ENCODE results near the gene PAFAH2. TPM values are rescaled to one million over a fixed set of nuclear protein-coding genes. Genes with fewer than 3 reads are reported as not detected.

The PAFAH2 gene
- total RNA-seq, 2 donors from 2014 or later = 11.6 to 13.3 TPM

GRCh38 chr1:25914074-25914995 lies 83.5 kb downstream of the PAFAH2 start:
- Mint-ChIP-seq H3K4me1 (peaks cover 12% of the 10 kb centered on the region), H3K36me3 (ENCODE audit: low read depth) (no peaks in the 10 kb centered on the region), H3K27me3 (ENCODE audit: insufficient read depth) (peaks cover 1% of the 10 kb centered on the region), H3K27ac (no peak overlapping the region), H3K9me3 (no peaks in the 10 kb centered on the region), H3K4me3 (no peak overlapping the region)
- TF ChIP-seq CTCF (conservative IDR thresholded peaks at IDR 0.05) = no peak
- 90 to 100% methylated on average over 2 to 3 of the region's 3 CpGs for WGBS, 2 experiments (ENCODE audit: insufficient coverage in 1 of 2, insufficient read length in 1 of 2)
- no peak overlapping the region for H3K27ac ChIP-seq (ENCODE audit: low read depth, low read length)
- H3K36me3 ChIP-seq (ENCODE audit: control insufficient read depth, insufficient read depth, low read length) = no peaks in the 10 kb centered on the region
- no peak for DNase-seq
- H3K9me3 ChIP-seq (ENCODE audit: control insufficient read depth, low read length) = peaks cover 7% of the 10 kb centered on the region
- no peaks in the 10 kb centered on the region for H3K27me3 ChIP-seq (ENCODE audit: control insufficient read depth, insufficient read depth, low read length, poor library complexity, severe bottlenecking)
- no peak overlapping the region for H3K9ac ChIP-seq (ENCODE audit: extremely low read depth, low read length, poor library complexity, severe bottlenecking)
- no peak overlapping the region for H3K4me3 ChIP-seq (ENCODE audit: low read length)
- H3K4me1 ChIP-seq (ENCODE audit: control insufficient read depth, insufficient read depth, low read length) = no peaks in the 10 kb centered on the region

- Histone ChIP-seq H3K27ac (ENCODE audit: low read depth, low read length) (no peak overlapping the region), H3K27me3 (ENCODE audit: control insufficient read depth, insufficient read depth, low read length, poor library complexity, severe bottlenecking) (no peaks in the 10 kb centered on the region), H3K36me3 (ENCODE audit: control insufficient read depth, insufficient read depth, low read length) (no peaks in the 10 kb centered on the region), H3K9ac (ENCODE audit: extremely low read depth, low read length, poor library complexity, severe bottlenecking) (no peak overlapping the region), H3K4me3 (ENCODE audit: low read length) (no peak overlapping the region), H3K9me3 (ENCODE audit: control insufficient read depth, low read length) (peaks cover 7% of the 10 kb centered on the region), H3K4me1 (ENCODE audit: control insufficient read depth, insufficient read depth, low read length) (no peaks in the 10 kb centered on the region)
- peaks cover 11% of the 10 kb centered on the region for H3K4me1 Mint-ChIP-seq
- no peak for DNase-seq
- peaks cover 3% of the 10 kb centered on the region for H3K27me3 Mint-ChIP-seq (ENCODE audit: insufficient read depth)
- TF ChIP-seq CTCF (conservative IDR thresholded peaks at IDR 0.05) = no peak
- no peaks in the 10 kb centered on the region for H3K9me3 Mint-ChIP-seq
- H3K27ac Mint-ChIP-seq = no peak overlapping the region
- H3K36me3 Mint-ChIP-seq (ENCODE audit: low read depth) = no peaks in the 10 kb centered on the region
- H3K4me3 Mint-ChIP-seq = no peak overlapping the region
Measured at GRCh38 chr1:25913206-25913605, 84.7 kb downstream of the PAFAH2 start.

GRCh38 chr1:25912076-25912831 lies 85.6 kb downstream of the PAFAH2 start:
- Histone ChIP-seq H3K9ac (ENCODE audit: extremely low read depth, low read length, poor library complexity, severe bottlenecking) (no peak overlapping the region), H3K27ac (ENCODE audit: low read depth, low read length) (no peak overlapping the region), H3K4me1 (ENCODE audit: control insufficient read depth, insufficient read depth, low read length) (no peaks in the 10 kb centered on the region), H3K9me3 (ENCODE audit: control insufficient read depth, low read length) (peaks cover 7% of the 10 kb centered on the region), H3K27me3 (ENCODE audit: control insufficient read depth, insufficient read depth, low read length, poor library complexity, severe bottlenecking) (no peaks in the 10 kb centered on the region), H3K36me3 (ENCODE audit: control insufficient read depth, insufficient read depth, low read length) (no peaks in the 10 kb centered on the region), H3K4me3 (ENCODE audit: low read length) (no peak overlapping the region)
- H3K36me3 Mint-ChIP-seq (ENCODE audit: low read depth) = no peaks in the 10 kb centered on the region
- H3K9me3 Mint-ChIP-seq = no peaks in the 10 kb centered on the region
- WGBS, 2 experiments (ENCODE audit: insufficient coverage in 1 of 2, insufficient read length in 1 of 2) = 78 to 89% methylated on average over 3 to 5 of the region's 5 CpGs
- peaks cover 3% of the 10 kb centered on the region for H3K27me3 Mint-ChIP-seq (ENCODE audit: insufficient read depth)
- DNase-seq = no peak
- TF ChIP-seq CTCF (conservative IDR thresholded peaks at IDR 0.05) = no peak
- H3K27ac Mint-ChIP-seq = no peak overlapping the region
- no peak overlapping the region for H3K4me3 Mint-ChIP-seq
- peaks cover 10% of the 10 kb centered on the region for H3K4me1 Mint-ChIP-seq

All from endodermal cell (in vitro differentiated cells).